HepG2 (cell line): Measurements from ENCODE around the gene SYNE3. TPM values are rescaled to one million over a fixed set of nuclear protein-coding genes. Genes with fewer than 3 reads are reported as not detected.

ENCODE experiments used
- CEBPB ChIP-seq: IDR thresholded peaks from 2 replicates; pipeline ENCODE4 v1.6.1; 2011; ENCODE audit warnings: low read depth, low read length, improper control_type of control experiment, borderline replicate concordance
- GABPB1 ChIP-seq: IDR thresholded peaks from 2 replicates; pipeline ENCODE4 v1.6.1; 2016; ENCODE audit warnings: mild to moderate bottlenecking, missing genetic modification reagents, moderate library complexity, missing compliant biosample characterization
- HNF4A ChIP-seq: sonication (generic); formaldehyde crosslinking; IDR thresholded peaks from 2 replicates; pipeline ENCODE4 v1.4.0; 2020; ENCODE audit warnings: missing genetic modification reagents
- KDM5B ChIP-seq: sonication (generic); formaldehyde crosslinking; IDR thresholded peaks from 2 replicates; pipeline ENCODE4 v1.4.0; 2020; ENCODE audit warnings: missing genetic modification reagents, mild to moderate bottlenecking, borderline replicate concordance
- LRRFIP1 ChIP-seq: sonication (generic); formaldehyde crosslinking; conservative IDR thresholded peaks from 2 replicates; pipeline ENCODE4 v1.4.0; 2020; ENCODE audit warnings: missing genetic modification reagents
- NFIC ChIP-seq: IDR thresholded peaks from 2 replicates; pipeline ENCODE4 v1.6.1; 2012; ENCODE audit warnings: mild to moderate bottlenecking, low read length, inconsistent platforms
- RXRA ChIP-seq: sonication (generic); formaldehyde crosslinking; IDR thresholded peaks from 2 replicates; pipeline ENCODE4 v1.5.1; 2020; ENCODE audit warnings: missing genetic modification reagents
- SIN3A ChIP-seq: IDR thresholded peaks from 2 replicates; pipeline ENCODE4 v1.6.1; 2011; ENCODE audit warnings: low read depth, mild to moderate bottlenecking, control low read depth, low read length, borderline replicate concordance
- SRSF1 ChIP-seq: fragments of 200-400 bp; formaldehyde crosslinking; optimal IDR thresholded peaks from 2 replicates; pipeline ENCODE3; 2017; ENCODE audit warnings: mild to moderate bottlenecking, low read depth, low read length, moderate library complexity
- TCF7 ChIP-seq: sonication (generic); IDR thresholded peaks from 2 replicates; pipeline ENCODE4 v1.6.1; 2016; ENCODE audit warnings: antibody characterized with exemption, low read depth
- ZFP90 ChIP-seq: sonication (generic); formaldehyde crosslinking; IDR thresholded peaks from 2 replicates; pipeline ENCODE4 v1.8.0; 2022; ENCODE audit warnings: missing genetic modification reagents, mild to moderate bottlenecking, inconsistent platforms, borderline replicate concordance
- ZNF251 ChIP-seq: sonication (generic); formaldehyde crosslinking; IDR thresholded peaks from 2 replicates; pipeline ENCODE4 v1.9.0; 2021; ENCODE audit warnings: mild to moderate bottlenecking, missing genetic modification reagents
- ZNF326 ChIP-seq: sonication (generic); formaldehyde crosslinking; IDR thresholded peaks from 2 replicates; pipeline ENCODE4 v1.4.0; 2020; ENCODE audit warnings: missing genetic modification reagents, borderline replicate concordance
- ZNF382 ChIP-seq: sonication (generic); formaldehyde crosslinking; IDR thresholded peaks from 2 replicates; pipeline ENCODE4 v1.5.0; 2020; ENCODE audit warnings: missing genetic modification reagents, mild to moderate bottlenecking, borderline replicate concordance
- ZNF552 ChIP-seq: sonication (generic); formaldehyde crosslinking; IDR thresholded peaks from 2 replicates; pipeline ENCODE4 v1.9.0; 2022; ENCODE audit warnings: missing genetic modification reagents, mild to moderate bottlenecking, borderline replicate concordance
- ZNF572 ChIP-seq: sonication (generic); formaldehyde crosslinking; IDR thresholded peaks from 2 replicates; pipeline ENCODE4 v1.5.1; 2020; ENCODE audit warnings: mild to moderate bottlenecking, missing genetic modification reagents
- ZNF713 ChIP-seq: sonication (generic); formaldehyde crosslinking; IDR thresholded peaks from 2 replicates; pipeline ENCODE4 v1.4.0; 2020; ENCODE audit warnings: mild to moderate bottlenecking, missing genetic modification reagents
- polyA plus RNA-seq, 8 experiments: library from polyadenylated mRNA; depleted of rRNA in 3 of 8; stranded (reverse) in 7 of 8; unstranded in 1 of 8; fragments of >200 nt; fragmentation: Illumina TruSeq in 4 of 8; extraction: Trizol in 4 of 8; gene quantifications; 2 replicates each; pipeline versions ENCODE4 v1.2.1 to v1.2.3, GENCODE V29; 2011 to 2016; ENCODE audit warnings: low read depth in 4 of 8, missing spikeins in 1 of 8, mixed read lengths in 1 of 8; ENCODE audit not compliant: insufficient read depth in 1 of 8
- total RNA-seq, 5 experiments: library from RNA; depleted of rRNA; stranded (reverse); fragments of >200 nt; fragmentation: Illumina TruSeq; extraction: Trizol; gene quantifications; 2 replicates each; pipeline ENCODE4 v1.2.3, GENCODE V29; 2016; ENCODE audit warnings: low read depth in 1 of 5
- TF ChIP-seq, protein P1 (sequence below): sonication (generic); formaldehyde crosslinking; IDR thresholded peaks from 2 replicates; pipeline ENCODE4 v1.9.0; 2021; ENCODE audit warnings: missing genetic modification reagents, mild to moderate bottlenecking, borderline replicate concordance
- TF ChIP-seq, protein P2 (sequence below): sonication (generic); formaldehyde crosslinking; IDR thresholded peaks from 2 replicates; pipeline ENCODE4 v1.4.0; 2020; ENCODE audit warnings: missing genetic modification reagents, mild to moderate bottlenecking, borderline replicate concordance
- TF ChIP-seq, protein P3 (sequence below): IDR thresholded peaks from 2 replicates; pipeline ENCODE4 v1.6.1; 2012; ENCODE audit warnings: low read depth, low read length, improper control_type of control experiment

SYNE3 gene
- total and polyA plus RNA-seq, 2 of the 13 experiments (the other 11 are each of a cell fraction or from before 2014, with no cell fraction given) = 7.8 to 8.0 TPM

- TF ChIP-seq, protein P1, sequence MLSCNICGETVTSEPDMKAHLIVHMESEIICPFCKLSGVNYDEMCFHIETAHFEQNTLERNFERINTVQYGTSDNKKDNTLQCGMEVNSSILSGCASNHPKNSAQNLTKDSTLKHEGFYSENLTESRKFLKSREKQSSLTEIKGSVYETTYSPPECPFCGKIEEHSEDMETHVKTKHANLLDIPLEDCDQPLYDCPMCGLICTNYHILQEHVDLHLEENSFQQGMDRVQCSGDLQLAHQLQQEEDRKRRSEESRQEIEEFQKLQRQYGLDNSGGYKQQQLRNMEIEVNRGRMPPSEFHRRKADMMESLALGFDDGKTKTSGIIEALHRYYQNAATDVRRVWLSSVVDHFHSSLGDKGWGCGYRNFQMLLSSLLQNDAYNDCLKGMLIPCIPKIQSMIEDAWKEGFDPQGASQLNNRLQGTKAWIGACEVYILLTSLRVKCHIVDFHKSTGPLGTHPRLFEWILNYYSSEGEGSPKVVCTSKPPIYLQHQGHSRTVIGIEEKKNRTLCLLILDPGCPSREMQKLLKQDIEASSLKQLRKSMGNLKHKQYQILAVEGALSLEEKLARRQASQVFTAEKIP = no peak
- TF ChIP-seq LRRFIP1 (CRISPR knock-in tag) = no peak
- peak; percentile 99 for TF ChIP-seq GABPB1
- TF ChIP-seq ZNF552 = no peak
- TF ChIP-seq ZFP90 (CRISPR knock-in tag) = 0 out of 2 replicates have a peak, but pooled peaks have one; percentile 53
- TF ChIP-seq ZNF713 = no peak
- TF ChIP-seq RXRA (CRISPR knock-in tag) = peak; percentile 59
- TF ChIP-seq TCF7 = no peak
- TF ChIP-seq SRSF1 = peak; percentile 55
- TF ChIP-seq HNF4A (CRISPR knock-in tag) = no peak
- no peak; the same call in 1 of the 2 replicates for TF ChIP-seq CEBPB
- no peak for TF ChIP-seq ZNF326 (CRISPR knock-in tag)
- no peak for TF ChIP-seq ZNF382 (CRISPR knock-in tag)
- no peak for TF ChIP-seq ZNF251 (CRISPR knock-in tag)
- TF ChIP-seq, protein P2, sequence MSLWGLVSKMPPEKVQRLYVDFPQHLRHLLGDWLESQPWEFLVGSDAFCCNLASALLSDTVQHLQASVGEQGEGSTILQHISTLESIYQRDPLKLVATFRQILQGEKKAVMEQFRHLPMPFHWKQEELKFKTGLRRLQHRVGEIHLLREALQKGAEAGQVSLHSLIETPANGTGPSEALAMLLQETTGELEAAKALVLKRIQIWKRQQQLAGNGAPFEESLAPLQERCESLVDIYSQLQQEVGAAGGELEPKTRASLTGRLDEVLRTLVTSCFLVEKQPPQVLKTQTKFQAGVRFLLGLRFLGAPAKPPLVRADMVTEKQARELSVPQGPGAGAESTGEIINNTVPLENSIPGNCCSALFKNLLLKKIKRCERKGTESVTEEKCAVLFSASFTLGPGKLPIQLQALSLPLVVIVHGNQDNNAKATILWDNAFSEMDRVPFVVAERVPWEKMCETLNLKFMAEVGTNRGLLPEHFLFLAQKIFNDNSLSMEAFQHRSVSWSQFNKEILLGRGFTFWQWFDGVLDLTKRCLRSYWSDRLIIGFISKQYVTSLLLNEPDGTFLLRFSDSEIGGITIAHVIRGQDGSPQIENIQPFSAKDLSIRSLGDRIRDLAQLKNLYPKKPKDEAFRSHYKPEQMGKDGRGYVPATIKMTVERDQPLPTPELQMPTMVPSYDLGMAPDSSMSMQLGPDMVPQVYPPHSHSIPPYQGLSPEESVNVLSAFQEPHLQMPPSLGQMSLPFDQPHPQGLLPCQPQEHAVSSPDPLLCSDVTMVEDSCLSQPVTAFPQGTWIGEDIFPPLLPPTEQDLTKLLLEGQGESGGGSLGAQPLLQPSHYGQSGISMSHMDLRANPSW (CRISPR knock-in tag) = no peak
- TF ChIP-seq, protein P3, sequence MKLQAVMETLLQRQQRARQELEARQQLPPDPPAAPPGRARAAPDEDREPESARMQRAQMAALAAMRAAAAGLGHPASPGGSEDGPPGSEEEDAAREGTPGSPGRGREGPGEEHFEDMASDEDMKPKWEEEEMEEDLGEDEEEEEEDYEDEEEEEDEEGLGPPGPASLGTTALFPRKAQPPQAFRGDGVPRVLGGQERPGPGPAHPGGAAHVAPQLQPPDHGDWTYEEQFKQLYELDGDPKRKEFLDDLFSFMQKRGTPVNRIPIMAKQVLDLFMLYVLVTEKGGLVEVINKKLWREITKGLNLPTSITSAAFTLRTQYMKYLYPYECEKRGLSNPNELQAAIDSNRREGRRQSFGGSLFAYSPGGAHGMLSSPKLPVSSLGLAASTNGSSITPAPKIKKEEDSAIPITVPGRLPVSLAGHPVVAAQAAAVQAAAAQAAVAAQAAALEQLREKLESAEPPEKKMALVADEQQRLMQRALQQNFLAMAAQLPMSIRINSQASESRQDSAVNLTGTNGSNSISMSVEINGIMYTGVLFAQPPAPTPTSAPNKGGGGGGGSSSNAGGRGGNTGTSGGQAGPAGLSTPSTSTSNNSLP = peak; percentile 13; the same call in 1 of the 2 replicates
- no peak for TF ChIP-seq ZNF572 (CRISPR knock-in tag)
- TF ChIP-seq NFIC = no peak
- peak; percentile 85; the same call in 1 of the 2 replicates for TF ChIP-seq SIN3A
- peak; percentile 51; the same call in 1 of the 2 replicates for TF ChIP-seq KDM5B (CRISPR knock-in tag)
Observed at GRCh38 chr14:95534299-95535225, 18.1 kb upstream of the SYNE3 start, which contains the start of gene GLRX5 (continued).
